Cardiac muscle cell (in vitro differentiated cells and primary cell): ENCODE results near the gene ZNF580. TPM values are rescaled to one million over a fixed set of nuclear protein-coding genes. Genes with fewer than 3 reads are reported as not detected.

ENCODE experiments used
- DNase-seq, 2 donors: peaks; one replicate each; pipeline versions ENCODE4 v3.0.0 to v3.0.0-alpha.2; 2010 to 2017; ENCODE audit warnings: low read depth in 1 of 2, low spot score in 1 of 2
- H3K27ac ChIP-seq: fragments of 200-600 bp; sonication (generic); 2 replicates; pipeline ENCODE4 v1.5.1; 2016
- H3K27me3 ChIP-seq: fragments of 200-600 bp; sonication (generic); 2 replicates; pipeline ENCODE4 v1.6.0; 2016; ENCODE audit warnings: control low read depth
- H3K36me3 ChIP-seq: fragments of 200-600 bp; sonication (generic); 2 replicates; pipeline ENCODE4 v1.5.1; 2016; ENCODE audit warnings: control low read depth
- H3K4me1 ChIP-seq: fragments of 200-600 bp; sonication (generic); 2 replicates; pipeline ENCODE4 v1.8.1; 2017; ENCODE audit warnings: low read depth, mild to moderate bottlenecking, mixed run types
- H3K4me3 ChIP-seq: fragments of 200-600 bp; sonication (generic); 2 replicates; pipeline ENCODE4 v1.5.1; 2016; ENCODE audit warnings: mild to moderate bottlenecking
- H3K9me3 ChIP-seq: fragments of 200-600 bp; sonication (generic); 2 replicates; pipeline ENCODE4 v1.5.1; 2017; ENCODE audit warnings: low read depth, mild to moderate bottlenecking, control low read depth
- CTCF ChIP-seq: IDR thresholded peaks from 2 replicates; pipeline ENCODE4 v1.5.1; 2012; ENCODE audit warnings: low read depth, mild to moderate bottlenecking, low read length
- polyA plus RNA-seq: library from polyadenylated mRNA; unstranded; fragments of >200 nt; fragmentation: Nextera tagmentation; extraction: Ambion mirVana; gene quantifications from 2 replicates; pipeline ENCODE4 v1.2.1, GENCODE V29; 2016
- total RNA-seq: library from RNA; depleted of rRNA; stranded (reverse); fragments of >200 nt; gene quantifications from 2 replicates; pipeline ENCODE4 v1.2.3, GENCODE V29; 2016

Gene ZNF580
- total and polyA plus RNA-seq, 2 experiments from 2014 or later: 78.4 to 124 TPM

GRCh38 chr19:55618426-55618825 lies 22.4 kb upstream of the ZNF580 start:
- Histone ChIP-seq H3K9me3 (no peaks in the 10 kb centered on the region), H3K4me3 (no peak overlapping the region), H3K27ac (no peak overlapping the region), H3K4me1 (peaks cover 1% of the 10 kb centered on the region), H3K36me3 (peaks cover 22% of the 10 kb centered on the region), H3K27me3 (no peaks in the 10 kb centered on the region)
- TF ChIP-seq CTCF: no peak
- DNase-seq: no peak

- Histone ChIP-seq H3K4me1 (peaks cover 3% of the 10 kb centered on the region), H3K27me3 (no peaks in the 10 kb centered on the region), H3K4me3 (no peak overlapping the region), H3K36me3 (peaks cover 22% of the 10 kb centered on the region), H3K27ac (no peak overlapping the region), H3K9me3 (no peaks in the 10 kb centered on the region)
- DNase-seq: peak in 1 of 2 donors; percentile 40
- TF ChIP-seq CTCF: no peak
Observed at GRCh38 chr19:55619286-55619685, 21.5 kb upstream of the ZNF580 start.

- H3K27ac ChIP-seq: no peak overlapping the region
- peak in 1 of 2 donors; percentile 43 for DNase-seq
- no peak for TF ChIP-seq CTCF
Observed at GRCh38 chr19:55620410-55621204, 20.2 kb upstream of the ZNF580 start.

GRCh38 chr19:55621205-55621672 lies 19.6 kb upstream of the ZNF580 start:
- Histone ChIP-seq H3K27ac (no peak overlapping the region), H3K9me3 (no peaks in the 10 kb centered on the region), H3K4me3 (no peak overlapping the region), H3K36me3 (peaks cover 14% of the 10 kb centered on the region), H3K27me3 (no peaks in the 10 kb centered on the region), H3K4me1 (peaks cover 3% of the 10 kb centered on the region)
- no peak for TF ChIP-seq CTCF
- no peak for DNase-seq

More at GRCh38 chr19:55620410-55621204, 20.2 kb upstream of the ZNF580 start:
- H3K36me3 ChIP-seq: peaks cover 20% of the 10 kb centered on the region
- H3K4me3 ChIP-seq: no peak overlapping the region
- peaks cover 3% of the 10 kb centered on the region for H3K4me1 ChIP-seq
- no peaks in the 10 kb centered on the region for H3K27me3 ChIP-seq
- H3K9me3 ChIP-seq: no peaks in the 10 kb centered on the region

GRCh38 chr19:55621673-55622231 lies 19.1 kb upstream of the ZNF580 start:
- Histone ChIP-seq H3K27me3 (no peaks in the 10 kb centered on the region), H3K36me3 (peaks cover 11% of the 10 kb centered on the region), H3K9me3 (no peaks in the 10 kb centered on the region), H3K4me1 (peaks cover 3% of the 10 kb centered on the region), H3K4me3 (no peak overlapping the region), H3K27ac (no peak overlapping the region)
- TF ChIP-seq CTCF: no peak
- no peak for DNase-seq
